Keratinocyte (primary cell): Measurements from ENCODE around the gene GPR6.

Experiments
- EZH2 ChIP-seq: IDR thresholded peaks from one replicate; pipeline ENCODE4 v1.6.1; 2012; ENCODE audit warnings: inconsistent platforms, mild to moderate bottlenecking, low read length, moderate library complexity
- TF ChIP-seq, protein P1 (sequence below), 3 experiments: IDR thresholded peaks in 1 of 3; conservative IDR thresholded peaks in 1 of 3; optimal IDR thresholded peaks in 1 of 3; 2 replicates in 2 of 3; 3 replicates in 1 of 3; pipeline versions ENCODE3 to v1.5.1; 2011; ENCODE audit warnings: low read length in 3 of 3, mild to moderate bottlenecking in 3 of 3, moderate library complexity in 2 of 3, control low read depth in 1 of 3, inconsistent platforms in 1 of 3; ENCODE audit not compliant: insufficient read depth in 2 of 3; ENCODE audit errors: extremely low read depth in 1 of 3

DNA sequence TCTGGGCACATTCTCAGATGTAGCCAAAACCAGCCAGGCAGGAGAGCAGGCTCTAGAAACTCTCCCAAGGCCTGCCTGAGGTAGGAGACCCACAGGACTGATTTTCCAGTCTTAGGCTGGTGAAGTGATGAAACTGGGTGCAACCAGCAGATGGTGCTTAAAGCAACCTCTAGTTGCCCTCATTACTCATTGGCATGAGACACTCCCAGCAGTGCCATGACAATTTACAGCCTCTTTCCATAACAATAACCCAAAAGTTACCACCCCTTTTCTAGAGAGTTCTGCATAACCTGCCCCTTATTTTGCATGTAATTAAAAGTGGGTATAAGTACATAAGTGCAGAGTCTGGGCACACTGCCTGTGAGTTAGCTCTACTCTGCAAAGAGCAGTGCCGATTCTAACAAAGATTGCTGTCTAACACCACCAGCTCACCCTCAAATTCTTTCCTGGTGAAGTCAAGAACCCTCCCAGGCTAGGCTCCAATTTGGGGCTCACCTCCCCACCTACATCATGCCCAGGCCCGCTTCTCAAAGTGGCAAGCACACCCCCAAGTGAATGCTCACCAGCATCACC, 14.4 kb upstream of the GPR6 start:
- TF ChIP-seq EZH2 = no peak
- TF ChIP-seq, protein P1, sequence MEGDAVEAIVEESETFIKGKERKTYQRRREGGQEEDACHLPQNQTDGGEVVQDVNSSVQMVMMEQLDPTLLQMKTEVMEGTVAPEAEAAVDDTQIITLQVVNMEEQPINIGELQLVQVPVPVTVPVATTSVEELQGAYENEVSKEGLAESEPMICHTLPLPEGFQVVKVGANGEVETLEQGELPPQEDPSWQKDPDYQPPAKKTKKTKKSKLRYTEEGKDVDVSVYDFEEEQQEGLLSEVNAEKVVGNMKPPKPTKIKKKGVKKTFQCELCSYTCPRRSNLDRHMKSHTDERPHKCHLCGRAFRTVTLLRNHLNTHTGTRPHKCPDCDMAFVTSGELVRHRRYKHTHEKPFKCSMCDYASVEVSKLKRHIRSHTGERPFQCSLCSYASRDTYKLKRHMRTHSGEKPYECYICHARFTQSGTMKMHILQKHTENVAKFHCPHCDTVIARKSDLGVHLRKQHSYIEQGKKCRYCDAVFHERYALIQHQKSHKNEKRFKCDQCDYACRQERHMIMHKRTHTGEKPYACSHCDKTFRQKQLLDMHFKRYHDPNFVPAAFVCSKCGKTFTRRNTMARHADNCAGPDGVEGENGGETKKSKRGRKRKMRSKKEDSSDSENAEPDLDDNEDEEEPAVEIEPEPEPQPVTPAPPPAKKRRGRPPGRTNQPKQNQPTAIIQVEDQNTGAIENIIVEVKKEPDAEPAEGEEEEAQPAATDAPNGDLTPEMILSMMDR (optimal IDR thresholded peaks at IDR 0.05 in 1 of 3, IDR thresholded peaks at IDR 0.05 in 1 of 3, conservative IDR thresholded peaks at IDR 0.05 in 1 of 3; ENCODE audit: extremely low read depth in 1 of 3, insufficient read depth in 2 of 3, low read length in 3 of 3) = peak in 1 of 3 experiments; percentile 20
